ENCODE results near the gene NR3C1.

Gene NR3C1

DNA sequence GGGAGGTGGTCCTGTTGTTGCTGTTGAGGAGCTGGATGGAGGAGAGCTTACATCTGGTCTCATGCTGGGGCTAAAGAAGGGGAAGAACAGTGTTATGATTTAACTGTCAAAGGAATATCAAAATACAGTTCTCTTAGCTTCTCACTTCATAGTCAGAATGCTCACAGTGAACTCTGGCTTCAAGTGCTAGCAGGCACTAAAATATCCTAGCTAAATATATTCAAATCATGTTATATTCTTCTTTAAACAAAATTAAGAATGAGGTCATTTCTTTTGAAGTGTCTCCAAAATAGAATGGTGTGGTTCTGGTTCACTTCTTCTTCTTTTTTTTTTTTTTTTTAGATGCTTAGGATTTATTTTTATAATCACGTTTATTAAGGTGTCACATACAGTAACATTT lies 89.4 kb downstream of the NR3C1 start:
- Histone ChIP-seq H3K27me3 (replicated peaks; ENCODE audit: insufficient read depth, low read length) (no peaks in the 10 kb centered on the region), H2AFZ (ENCODE audit: low read length) (no peak overlapping the region), H3K27ac (ENCODE audit: low read length) (no peak overlapping the region), H3F3A (ENCODE audit: insufficient read depth, low read length) (no peaks in the 10 kb centered on the region), H4K20me1 (ENCODE audit: insufficient read depth, low read length) (0 out of 2 replicates have a peak, but pooled peaks cover 9% of the 10 kb centered on the region), H3K79me2 (ENCODE audit: low read length) (peaks cover 98% of the 10 kb centered on the region), H3K4me1 (ENCODE audit: low read length) (peaks cover 33% of the 10 kb centered on the region; the same call in 1 of the 2 replicates), H3K9ac (ENCODE audit: low read length) (no peak overlapping the region), H3K9me2 (replicated peaks; ENCODE audit: insufficient read depth, low read length) (no peaks in the 10 kb centered on the region), H3K9me3 (replicated peaks; ENCODE audit: insufficient read depth, low read length) (no peaks in the 10 kb centered on the region), H3K36me3 (replicated peaks; ENCODE audit: insufficient read depth, low read length) (peaks cover 20% of the 10 kb centered on the region), H3K4me3 (ENCODE audit: low read length) (no peak overlapping the region), H3K4me2 (ENCODE audit: low read depth, low read length) (no peak overlapping the region)
- TF ChIP-seq EZH2phosphoT487 (IDR thresholded peaks at IDR 0.05; ENCODE audit: low read length) (no peak), EZH2 (optimal IDR thresholded peaks at IDR 0.05; ENCODE audit: low read depth, low read length) (no peak)
- TF ChIP-seq, protein P1, sequence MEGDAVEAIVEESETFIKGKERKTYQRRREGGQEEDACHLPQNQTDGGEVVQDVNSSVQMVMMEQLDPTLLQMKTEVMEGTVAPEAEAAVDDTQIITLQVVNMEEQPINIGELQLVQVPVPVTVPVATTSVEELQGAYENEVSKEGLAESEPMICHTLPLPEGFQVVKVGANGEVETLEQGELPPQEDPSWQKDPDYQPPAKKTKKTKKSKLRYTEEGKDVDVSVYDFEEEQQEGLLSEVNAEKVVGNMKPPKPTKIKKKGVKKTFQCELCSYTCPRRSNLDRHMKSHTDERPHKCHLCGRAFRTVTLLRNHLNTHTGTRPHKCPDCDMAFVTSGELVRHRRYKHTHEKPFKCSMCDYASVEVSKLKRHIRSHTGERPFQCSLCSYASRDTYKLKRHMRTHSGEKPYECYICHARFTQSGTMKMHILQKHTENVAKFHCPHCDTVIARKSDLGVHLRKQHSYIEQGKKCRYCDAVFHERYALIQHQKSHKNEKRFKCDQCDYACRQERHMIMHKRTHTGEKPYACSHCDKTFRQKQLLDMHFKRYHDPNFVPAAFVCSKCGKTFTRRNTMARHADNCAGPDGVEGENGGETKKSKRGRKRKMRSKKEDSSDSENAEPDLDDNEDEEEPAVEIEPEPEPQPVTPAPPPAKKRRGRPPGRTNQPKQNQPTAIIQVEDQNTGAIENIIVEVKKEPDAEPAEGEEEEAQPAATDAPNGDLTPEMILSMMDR (IDR thresholded peaks at IDR 0.05; ENCODE audit: low read length) = no peak
- no peak for DNase-seq

- no peak overlapping the region for H3K4me2 ChIP-seq (ENCODE audit: low read depth, low read length)
- TF ChIP-seq EZH2 (optimal IDR thresholded peaks at IDR 0.05; ENCODE audit: low read depth, low read length) = no peak
- TF ChIP-seq, protein P1 (IDR thresholded peaks at IDR 0.05; ENCODE audit: low read length) = no peak
- no peak for TF ChIP-seq EZH2phosphoT487 (IDR thresholded peaks at IDR 0.05; ENCODE audit: low read length)
- H3K4me1 ChIP-seq (ENCODE audit: low read length) = peaks cover 33% of the 10 kb centered on the region; the same call in 1 of the 2 replicates
- H4K20me1 ChIP-seq (ENCODE audit: insufficient read depth, low read length) = 0 out of 2 replicates have a peak, but pooled peaks cover 9% of the 10 kb centered on the region
- H3K27me3 ChIP-seq (replicated peaks; ENCODE audit: insufficient read depth, low read length) = no peaks in the 10 kb centered on the region
- peaks cover 24% of the 10 kb centered on the region for H3K36me3 ChIP-seq (replicated peaks; ENCODE audit: insufficient read depth, low read length)
- H3F3A ChIP-seq (ENCODE audit: insufficient read depth, low read length) = no peaks in the 10 kb centered on the region
- H2AFZ ChIP-seq (ENCODE audit: low read length) = no peak overlapping the region
- H3K9me3 ChIP-seq (replicated peaks; ENCODE audit: insufficient read depth, low read length) = no peaks in the 10 kb centered on the region
- no peak for DNase-seq
- no peak overlapping the region for H3K9ac ChIP-seq (ENCODE audit: low read length)
- no peak overlapping the region for H3K27ac ChIP-seq (ENCODE audit: low read length)
- H3K9me2 ChIP-seq (replicated peaks; ENCODE audit: insufficient read depth, low read length) = no peaks in the 10 kb centered on the region
- H3K79me2 ChIP-seq (ENCODE audit: low read length) = peaks cover 96% of the 10 kb centered on the region
- H3K4me3 ChIP-seq (ENCODE audit: low read length) = no peak overlapping the region
Measured at GRCh38 chr5:143313298-143313852, 90.1 kb downstream of the NR3C1 start.

DNA sequence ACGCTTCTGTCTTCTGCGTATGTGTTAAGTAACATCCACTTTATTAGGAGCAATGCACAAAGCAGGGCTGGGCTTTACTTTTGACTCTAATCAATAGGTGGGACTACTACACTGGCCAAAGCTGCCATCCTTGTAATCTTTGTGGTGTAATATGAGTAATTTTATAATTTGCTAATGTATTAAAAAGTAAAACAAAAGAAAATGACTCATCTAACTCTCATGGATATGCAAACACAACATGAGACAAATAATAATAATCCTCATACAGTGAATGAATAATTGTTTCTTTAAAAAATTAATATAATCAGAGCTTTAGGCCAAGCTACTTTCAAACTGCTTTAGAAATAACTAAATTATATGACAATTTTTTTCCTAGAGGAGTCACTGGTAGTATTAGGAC lies 90.7 kb downstream of the NR3C1 start:
- Histone ChIP-seq H3K4me1 (ENCODE audit: low read length) (peaks cover 33% of the 10 kb centered on the region; the same call in 1 of the 2 replicates), H3K9me2 (replicated peaks; ENCODE audit: insufficient read depth, low read length) (no peaks in the 10 kb centered on the region), H4K20me1 (ENCODE audit: insufficient read depth, low read length) (0 out of 2 replicates have a peak, but pooled peaks cover 8% of the 10 kb centered on the region), H3K27me3 (replicated peaks; ENCODE audit: insufficient read depth, low read length) (no peaks in the 10 kb centered on the region), H3K4me3 (ENCODE audit: low read length) (no peak overlapping the region), H3K4me2 (ENCODE audit: low read depth, low read length) (no peak overlapping the region), H3K36me3 (replicated peaks; ENCODE audit: insufficient read depth, low read length) (peaks cover 24% of the 10 kb centered on the region), H3K9me3 (replicated peaks; ENCODE audit: insufficient read depth, low read length) (no peaks in the 10 kb centered on the region), H3K27ac (ENCODE audit: low read length) (no peak overlapping the region), H3K79me2 (ENCODE audit: low read length) (peaks cover 96% of the 10 kb centered on the region), H2AFZ (ENCODE audit: low read length) (no peak overlapping the region), H3K9ac (ENCODE audit: low read length) (no peak overlapping the region), H3F3A (ENCODE audit: insufficient read depth, low read length) (no peaks in the 10 kb centered on the region)
- TF ChIP-seq, protein P1 (IDR thresholded peaks at IDR 0.05; ENCODE audit: low read length) = no peak
- DNase-seq = no peak
